IPS-18c (cell line): ENCODE measurements around the gene CMTM6.
"Not testable (repeated sequence)": the region's sequence is repeated elsewhere in the genome, so short reads cannot be mapped to it uniquely, and the experiment has no call there.

Experiments used
- H3K4me3 ChIP-seq: 2 replicates; pipeline ENCODE4 v1.7.0; 2013; ENCODE audit warnings: low read depth, mild to moderate bottlenecking, low read length, moderate library complexity; ENCODE audit not compliant: insufficient read depth
- H3K9me3 ChIP-seq: one replicate; pipeline ENCODE4 v1.6.1; 2013; ENCODE audit warnings: mild to moderate bottlenecking, low read length, moderate library complexity; ENCODE audit not compliant: control insufficient read depth, insufficient read depth

The CMTM6 gene

GRCh38 chr3:32456429-32457130, 46.1 kb downstream of the CMTM6 start:
- peaks cover 2% of the 10 kb centered on the region for H3K9me3 ChIP-seq

DNA sequence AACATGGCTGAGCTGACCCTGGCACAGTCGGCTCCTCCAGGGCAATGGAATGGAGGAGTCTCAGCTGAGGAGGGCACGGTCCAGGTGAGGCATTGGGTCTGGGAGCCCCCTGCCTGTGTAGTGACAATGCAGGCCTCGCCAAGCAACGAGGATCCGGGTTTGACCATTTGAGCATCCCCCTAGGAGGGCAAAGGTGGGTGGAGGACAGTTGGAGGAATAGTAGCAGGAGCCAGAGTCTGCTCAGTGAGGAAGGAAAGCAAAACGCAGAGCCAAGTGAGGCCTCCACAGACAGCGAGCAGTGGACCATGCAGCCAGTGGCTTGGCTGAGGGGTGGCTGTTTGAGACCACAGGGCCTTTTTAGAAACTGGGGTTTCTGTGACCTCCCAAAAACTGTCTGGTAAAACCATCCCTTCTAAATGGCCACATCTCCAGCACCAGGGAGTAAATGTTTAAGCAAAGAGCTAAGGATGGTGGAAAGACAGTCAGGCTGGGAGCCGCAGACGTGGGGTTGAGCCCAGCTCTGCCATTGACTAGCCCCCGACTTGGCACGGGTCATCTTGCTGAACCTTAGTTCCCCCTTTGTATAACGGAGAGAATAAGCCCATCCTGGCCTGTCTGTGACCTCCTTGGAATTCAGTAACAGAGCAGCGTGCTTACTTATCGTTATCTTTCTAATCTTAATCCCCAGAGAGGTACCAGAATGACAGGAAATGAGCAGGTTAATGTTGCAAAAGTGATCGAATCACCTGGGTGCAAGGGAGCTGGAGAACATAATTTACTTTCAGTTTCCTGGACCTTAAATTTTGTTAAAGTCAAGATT, 46.8 kb downstream of the CMTM6 start:
- peaks cover 3% of the 10 kb centered on the region for H3K9me3 ChIP-seq
- no peak overlapping the region for H3K4me3 ChIP-seq

More at GRCh38 chr3:32456429-32457130, 46.1 kb downstream of the CMTM6 start:
- no peak overlapping the region for H3K4me3 ChIP-seq

DNA sequence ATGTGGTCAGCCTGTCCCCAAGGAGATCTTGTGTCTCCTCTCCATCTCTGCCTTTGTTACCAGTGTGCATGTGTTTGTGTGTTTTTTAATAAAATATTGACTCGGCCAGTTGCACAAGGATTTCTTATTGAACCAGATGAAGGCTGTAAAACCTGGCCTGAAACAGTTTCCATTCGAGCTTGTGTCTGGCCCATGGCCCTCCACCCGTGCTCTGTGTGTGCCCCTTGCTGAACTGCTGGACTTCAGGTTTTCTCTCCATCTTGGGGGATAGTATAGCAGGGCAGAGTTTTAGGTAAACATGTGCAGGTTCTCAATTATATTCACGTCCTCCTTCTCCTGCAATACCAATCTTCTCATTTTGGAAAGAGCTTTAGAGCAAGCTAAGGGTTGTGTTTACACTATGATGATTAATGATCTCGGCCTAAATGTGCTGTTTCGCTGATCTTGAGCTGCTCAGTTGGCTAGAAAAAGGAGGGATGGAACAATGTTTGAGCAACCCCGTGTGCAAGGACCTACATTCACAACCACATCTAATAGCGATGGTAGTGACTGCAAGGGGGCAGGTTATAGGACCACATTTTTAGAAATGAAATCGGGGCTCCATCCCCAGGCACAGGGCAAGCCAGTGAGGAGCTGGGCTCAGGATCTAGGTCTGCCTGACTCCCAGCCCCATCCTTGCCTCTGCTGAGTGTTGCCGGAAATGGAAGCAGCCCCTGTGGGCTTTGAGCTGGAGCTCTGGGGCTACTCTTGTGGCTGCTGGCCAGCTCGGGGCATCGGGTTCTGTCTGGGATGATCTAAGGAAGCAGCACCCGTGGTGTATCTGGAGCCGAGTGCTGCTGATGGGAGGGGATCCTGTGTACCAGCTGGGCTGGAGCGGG, 47.7 kb downstream of the CMTM6 start:
- no peak overlapping the region for H3K4me3 ChIP-seq
- peaks cover 3% of the 10 kb centered on the region for H3K9me3 ChIP-seq

DNA sequence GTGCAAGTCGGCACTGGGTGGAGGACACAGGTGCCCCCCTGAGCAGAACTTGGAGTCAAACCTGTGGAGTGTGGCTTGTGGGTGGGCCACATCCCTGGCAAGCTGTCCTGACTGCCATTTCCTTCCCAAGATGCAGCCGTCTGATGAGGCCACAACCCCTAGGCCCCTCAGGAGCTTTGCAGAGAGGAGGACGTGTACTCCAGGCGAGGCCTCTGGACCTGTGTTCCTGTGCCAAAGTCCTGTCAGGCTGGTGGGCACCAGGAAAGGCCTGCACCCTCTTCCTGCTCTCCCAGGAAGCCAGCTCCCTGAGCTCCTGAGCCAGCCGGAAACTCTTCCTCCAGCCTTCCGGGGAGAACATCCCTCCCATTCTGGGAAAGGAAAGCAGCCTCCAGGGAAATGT, 48.5 kb downstream of the CMTM6 start:
- Histone ChIP-seq H3K9me3 (peaks cover 3% of the 10 kb centered on the region), H3K4me3 (no peak overlapping the region)

DNA sequence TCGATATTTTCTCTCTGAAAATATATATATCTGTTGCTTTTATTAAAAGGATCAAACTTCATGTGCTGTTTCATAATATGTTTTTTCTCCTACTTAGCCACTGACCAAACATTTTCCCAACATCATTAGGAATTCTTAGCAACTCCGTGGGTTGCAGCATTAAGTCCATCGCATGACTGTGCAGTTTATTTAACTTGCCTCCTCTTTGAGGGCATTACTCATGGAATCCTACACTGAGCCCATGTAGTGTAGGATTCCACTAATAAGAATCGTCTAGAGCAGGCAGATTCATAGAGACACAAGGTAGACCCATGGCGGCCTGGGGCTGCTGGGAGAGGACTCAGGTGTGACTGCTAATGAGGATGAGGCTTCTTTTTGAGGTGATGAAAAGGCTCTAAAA, 49.3 kb downstream of the CMTM6 start:
- Histone ChIP-seq H3K4me3 (no peak overlapping the region), H3K9me3 (peaks cover 3% of the 10 kb centered on the region)

GRCh38 chr3:32452009-32452408, 50.6 kb downstream of the CMTM6 start:
- no peak overlapping the region for H3K4me3 ChIP-seq
- H3K9me3 ChIP-seq = peaks cover 3% of the 10 kb centered on the region

DNA sequence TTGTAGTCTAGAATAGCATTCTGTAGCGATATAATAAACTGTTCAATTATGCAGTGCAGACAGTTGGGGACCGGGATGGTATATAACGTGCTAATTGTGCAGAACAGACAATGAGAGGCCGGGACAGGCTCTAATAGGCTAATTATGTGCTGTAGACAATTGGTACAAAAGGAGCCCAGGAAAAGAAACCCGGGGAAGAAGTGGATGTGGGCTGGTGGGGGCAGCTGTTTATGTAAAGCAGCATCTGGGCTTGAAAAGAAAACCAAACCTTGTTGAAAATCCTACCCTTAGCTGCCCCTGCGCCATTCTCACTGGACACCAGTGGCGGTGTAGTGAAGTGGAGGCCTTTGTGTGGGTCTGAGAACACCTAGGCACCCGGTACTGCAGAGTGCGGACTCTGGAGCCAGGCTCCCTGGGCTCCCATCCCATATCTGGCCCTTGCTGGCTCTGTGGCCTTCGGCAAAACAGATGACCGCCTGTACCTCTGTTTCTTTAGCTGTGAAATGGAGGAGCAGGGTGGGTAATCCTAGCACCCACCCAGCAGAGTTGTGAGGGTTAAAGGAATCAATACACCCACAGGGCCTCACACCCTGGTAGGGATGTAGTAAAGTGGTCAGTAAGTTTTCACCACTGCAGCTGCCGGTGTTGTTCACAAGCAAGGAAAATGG, 51.5 kb downstream of the CMTM6 start:
- H3K4me3 ChIP-seq = no peak overlapping the region
- peaks cover 3% of the 10 kb centered on the region for H3K9me3 ChIP-seq

DNA sequence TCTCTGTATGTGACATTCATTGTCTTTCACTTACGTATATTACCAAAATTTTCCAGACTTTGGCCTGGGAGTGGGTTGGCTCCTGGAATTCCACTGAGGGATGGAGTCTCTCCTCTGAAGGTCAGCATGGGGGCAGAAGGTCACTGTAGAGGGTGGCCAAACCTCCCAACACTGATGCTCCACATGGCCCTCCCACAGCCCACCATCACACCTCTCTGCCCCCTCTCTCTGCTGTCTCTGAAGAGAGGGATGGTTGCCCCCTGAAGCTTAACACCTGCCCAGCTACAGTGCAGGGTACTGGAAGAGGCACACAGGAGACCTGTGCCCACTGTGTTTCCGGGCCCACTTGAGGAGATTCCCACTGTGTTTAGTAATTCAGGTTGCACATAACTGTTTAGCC, 52.2 kb downstream of the CMTM6 start:
- Histone ChIP-seq H3K9me3 (peaks cover 3% of the 10 kb centered on the region), H3K4me3 (no peak overlapping the region)

DNA sequence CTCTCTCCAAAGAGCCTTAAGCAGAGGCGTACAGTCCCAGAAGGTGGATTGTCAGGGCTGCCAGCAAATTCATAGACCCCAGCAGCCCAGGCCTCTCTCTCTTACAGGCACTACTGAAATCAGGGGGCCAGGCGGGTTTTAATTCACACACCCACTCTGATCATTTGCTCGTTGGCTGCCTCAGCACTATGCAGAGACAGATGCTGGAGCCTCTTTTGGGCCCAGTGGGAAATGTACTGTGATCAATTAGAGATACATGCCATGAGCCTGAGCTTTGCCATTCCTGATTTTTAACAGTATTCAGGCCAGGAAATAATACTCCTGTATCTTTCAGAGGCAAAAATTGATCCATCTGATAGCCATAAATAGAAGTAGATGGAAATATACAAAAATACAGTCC, 53.0 kb downstream of the CMTM6 start:
- Histone ChIP-seq H3K9me3 (peaks cover 3% of the 10 kb centered on the region), H3K4me3 (no peak overlapping the region)

GRCh38 chr3:32448686-32449474, 53.8 kb downstream of the CMTM6 start:
- H3K9me3 ChIP-seq = peaks cover 3% of the 10 kb centered on the region
- no peak overlapping the region for H3K4me3 ChIP-seq

DNA sequence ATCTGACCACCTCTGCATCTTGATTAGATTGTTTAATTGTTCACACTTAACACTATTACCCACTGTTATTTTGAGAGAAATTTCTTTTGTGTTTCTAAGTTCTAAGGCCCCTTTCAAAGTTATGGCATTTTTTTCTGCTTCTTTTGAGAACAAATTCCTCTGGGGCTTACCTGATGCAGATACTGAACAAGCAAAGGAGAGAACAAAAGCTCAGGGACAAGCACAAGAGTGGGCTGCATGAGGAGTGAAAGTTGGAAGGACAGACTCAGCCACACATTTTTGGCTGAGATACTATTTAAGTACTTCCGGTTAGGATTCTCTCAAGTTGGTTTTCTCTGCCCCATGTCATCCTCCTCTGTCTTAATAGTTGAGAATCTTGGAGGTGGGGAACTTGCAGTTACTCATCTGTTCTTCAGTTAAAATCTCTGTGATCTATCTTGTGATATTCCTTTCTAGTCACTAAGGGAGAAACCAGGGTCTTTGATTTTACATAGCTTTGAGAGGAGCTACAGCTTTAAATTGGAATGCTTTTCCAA, 54.7 kb downstream of the CMTM6 start:
- Histone ChIP-seq H3K4me3 (no peak overlapping the region), H3K9me3 (peaks cover 3% of the 10 kb centered on the region)

GRCh38 chr3:32443478-32443877, 59.2 kb downstream of the CMTM6 start:
- H3K4me3 ChIP-seq = no peak overlapping the region
- no peaks in the 10 kb centered on the region for H3K9me3 ChIP-seq

DNA sequence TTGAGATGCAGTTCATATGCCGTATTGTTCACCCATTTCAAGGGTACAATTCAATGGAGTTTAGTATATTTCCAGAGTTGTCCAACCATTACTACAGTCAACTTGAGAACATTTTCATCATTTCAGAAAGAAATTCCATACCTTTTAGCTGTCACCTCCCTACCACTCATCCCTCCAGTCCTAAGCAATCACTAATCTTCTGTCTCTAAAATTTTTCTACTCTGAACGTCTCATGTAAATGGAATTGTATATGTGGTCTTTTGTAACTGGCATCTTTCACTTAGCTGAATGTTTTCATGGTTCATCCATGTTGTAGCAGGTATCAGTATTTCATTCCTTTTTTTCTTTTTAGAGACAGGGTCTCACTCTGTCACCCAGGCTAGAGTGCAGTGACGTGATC, 59.9 kb downstream of the CMTM6 start:
- Histone ChIP-seq H3K4me3 (no peak overlapping the region), H3K9me3 (no peaks in the 10 kb centered on the region)

DNA sequence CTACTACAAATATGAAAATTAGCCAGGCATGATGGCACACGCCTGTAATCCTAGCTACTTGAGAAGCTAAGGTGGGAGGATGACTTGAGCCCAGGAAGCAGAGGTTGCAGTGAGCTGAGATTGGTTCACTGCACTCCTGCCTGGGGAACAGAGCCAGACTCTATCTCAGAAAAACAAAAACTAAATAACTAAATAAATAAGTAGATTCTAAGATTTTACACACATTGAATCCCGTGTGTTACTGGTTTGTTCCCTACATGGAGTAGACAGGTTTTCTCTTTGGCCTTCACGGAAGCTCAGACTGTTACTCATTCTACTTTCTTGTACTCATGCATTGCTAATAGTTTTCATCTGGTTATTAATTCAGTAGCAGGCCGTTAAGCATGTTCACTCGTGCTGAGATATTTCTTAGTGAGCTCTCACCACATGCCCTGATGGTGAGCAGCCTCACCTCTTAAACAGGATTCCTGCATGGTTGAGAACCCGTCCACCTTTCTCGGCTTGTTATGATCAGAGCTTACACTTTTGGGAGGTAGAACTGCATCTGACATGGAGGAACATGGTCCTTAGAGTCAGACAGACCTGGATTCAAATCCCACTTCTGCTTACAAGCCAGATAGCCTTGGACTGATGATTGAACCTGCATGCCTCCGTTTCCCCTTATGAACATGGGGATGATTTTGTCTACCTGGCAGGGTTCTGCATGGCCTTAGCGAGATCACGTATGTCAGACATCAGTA, 61.9 kb downstream of the CMTM6 start:
- Histone ChIP-seq H3K4me3 (no peak overlapping the region), H3K9me3 (no peaks in the 10 kb centered on the region)

DNA sequence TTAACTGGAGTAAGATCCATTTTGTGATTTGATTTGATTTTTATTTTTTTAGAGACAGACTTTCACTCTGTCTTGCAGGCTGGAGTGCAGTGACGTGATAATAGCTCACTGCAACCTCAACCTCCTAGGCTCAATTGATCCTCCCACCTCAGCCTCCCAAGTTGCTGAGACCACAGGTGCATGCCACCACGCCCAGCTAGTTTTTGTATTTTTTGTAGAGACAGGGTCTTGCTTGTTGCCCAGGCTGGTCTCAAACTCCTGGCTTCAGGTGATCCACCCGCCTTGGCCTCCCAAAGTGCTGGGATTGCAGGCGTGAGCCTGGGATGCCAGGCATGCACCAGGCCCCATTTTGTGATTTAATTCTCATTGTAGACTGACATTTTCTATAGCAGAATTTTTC, 63.2 kb downstream of the CMTM6 start:
- H3K4me3 ChIP-seq, H3K9me3 ChIP-seq: not testable (repeated sequence)
